ENCODE measurements around the gene PTPRM. TPM values are rescaled to one million over a fixed set of nuclear protein-coding genes. Genes with fewer than 3 reads are reported as not detected.

Gene PTPRM
- total and polyA plus RNA-seq, 2 of the 8 experiments (the other 6 are each of a cell fraction or from before 2014, with no cell fraction given): 4.1 to 7.0 TPM

GRCh38 chr18:7586379-7586778, 19.3 kb downstream of the PTPRM start (continued):
- TF ChIP-seq JUN (IDR thresholded peaks at IDR 0.05; ENCODE audit: low read depth, low read length) (no peak), SIX5 (IDR thresholded peaks at IDR 0.05; ENCODE audit: low read depth, low read length) (no peak)
